GM21529 (cell line): Measurements from ENCODE around the gene RNF152.
A peak's percentile ranks its signal among the peaks of the same experiment; 100 is the strongest.

ENCODE experiments used
- ATAC-seq: cut with Tn5 transposase; IDR thresholded peaks from one replicate; pipeline ENCODE4 v1.9.1; 2021; ENCODE audit not compliant: unreplicated experiment

RNF152 gene, protein sequence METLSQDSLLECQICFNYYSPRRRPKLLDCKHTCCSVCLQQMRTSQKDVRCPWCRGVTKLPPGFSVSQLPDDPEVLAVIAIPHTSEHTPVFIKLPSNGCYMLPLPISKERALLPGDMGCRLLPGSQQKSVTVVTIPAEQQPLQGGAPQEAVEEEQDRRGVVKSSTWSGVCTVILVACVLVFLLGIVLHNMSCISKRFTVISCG

DNA sequence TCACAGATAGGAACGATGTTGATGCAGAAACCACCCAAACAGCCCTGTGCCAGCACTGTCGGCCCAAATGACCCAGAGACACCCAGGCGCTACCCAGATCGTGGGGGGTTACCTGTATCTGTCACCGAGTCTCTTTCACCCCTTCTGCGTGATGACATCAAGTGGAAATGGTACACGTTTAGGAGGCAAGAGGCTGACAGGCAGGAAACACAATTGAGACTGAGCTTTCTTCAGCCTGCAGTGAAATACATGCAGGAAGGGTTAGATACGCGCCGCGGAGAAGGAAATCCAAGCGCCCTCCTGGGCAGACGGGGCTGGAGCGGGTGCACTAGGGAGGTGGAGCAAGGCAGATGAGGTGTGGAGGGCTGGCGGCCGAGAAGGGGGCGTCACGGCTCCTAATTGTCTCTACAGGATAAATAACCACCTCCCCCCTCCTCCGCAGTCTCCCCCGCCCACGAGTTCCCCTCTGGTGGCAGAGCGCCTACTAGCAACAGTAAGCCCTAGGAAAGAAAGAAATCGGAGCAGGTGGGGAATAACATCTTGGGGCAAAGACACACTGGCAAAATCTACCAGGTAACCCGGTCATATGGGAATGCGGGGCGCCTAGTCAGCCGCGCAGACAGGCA lies at the start of gene RNF152:
RNF152 (minus strand) TSS at position 325 of the 626 bp plus-strand sequence. CDS start 76,544 bp downstream, outside the sequence.
- no peak for ATAC-seq

DNA sequence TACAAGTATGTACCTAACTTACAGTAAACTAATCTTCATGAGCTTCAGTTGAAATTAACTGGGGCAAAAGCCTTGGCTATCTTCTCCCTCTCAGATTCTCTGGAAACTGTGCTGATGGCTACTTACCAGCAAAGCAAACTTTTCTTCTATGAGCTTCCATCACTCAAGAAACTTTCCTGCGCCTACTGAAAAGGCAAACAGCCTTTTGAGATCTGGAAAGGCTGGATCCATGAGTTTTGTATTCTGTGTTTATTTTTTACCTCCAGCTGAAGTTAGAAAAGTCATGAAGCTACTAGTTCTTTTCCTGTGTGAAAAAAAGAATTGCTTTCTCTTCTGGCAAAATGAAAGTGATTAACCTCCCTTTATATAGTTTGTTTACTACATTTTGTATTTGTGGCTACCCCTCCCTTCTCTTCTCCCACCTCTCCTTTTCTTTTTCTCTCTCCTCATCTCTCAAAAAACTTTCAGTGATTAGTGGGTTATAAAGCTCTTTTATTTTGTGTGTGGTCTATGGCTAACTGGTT lies 49.2 kb upstream of the RNF152 start:
- no peak for ATAC-seq

DNA sequence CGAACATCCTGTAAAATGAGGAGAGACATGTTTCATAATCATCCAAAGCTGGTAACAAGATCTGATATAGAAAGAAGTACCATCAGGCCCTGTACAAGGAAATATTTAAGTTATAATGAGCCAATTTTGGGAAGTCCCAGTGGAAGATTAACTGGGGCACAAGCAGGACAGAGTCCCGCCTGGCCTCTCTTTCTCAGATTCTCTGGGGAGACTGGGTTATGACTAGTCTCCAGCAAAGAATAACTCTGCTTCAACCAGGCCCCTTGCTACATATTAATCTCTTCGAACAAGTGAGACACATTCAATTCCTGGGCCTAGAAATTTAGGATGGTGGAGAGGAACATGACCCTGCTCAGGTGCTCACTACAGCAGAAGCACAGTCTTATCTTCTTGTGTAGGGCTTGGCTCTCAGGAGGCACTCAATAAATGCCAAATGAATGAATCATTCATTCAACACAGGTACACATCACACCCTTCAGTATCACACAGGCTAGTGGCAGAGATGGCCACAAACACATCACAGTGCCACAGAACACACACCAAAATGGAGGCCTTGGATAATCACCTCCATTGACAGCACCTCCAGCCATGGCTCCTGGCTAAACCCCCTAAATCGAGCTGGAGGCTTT lies 46.4 kb upstream of the RNF152 start:
- ATAC-seq, result no peak

- no peak for ATAC-seq
Observed at GRCh38 chr18:61935362-61935761, 42.6 kb upstream of the RNF152 start.

DNA sequence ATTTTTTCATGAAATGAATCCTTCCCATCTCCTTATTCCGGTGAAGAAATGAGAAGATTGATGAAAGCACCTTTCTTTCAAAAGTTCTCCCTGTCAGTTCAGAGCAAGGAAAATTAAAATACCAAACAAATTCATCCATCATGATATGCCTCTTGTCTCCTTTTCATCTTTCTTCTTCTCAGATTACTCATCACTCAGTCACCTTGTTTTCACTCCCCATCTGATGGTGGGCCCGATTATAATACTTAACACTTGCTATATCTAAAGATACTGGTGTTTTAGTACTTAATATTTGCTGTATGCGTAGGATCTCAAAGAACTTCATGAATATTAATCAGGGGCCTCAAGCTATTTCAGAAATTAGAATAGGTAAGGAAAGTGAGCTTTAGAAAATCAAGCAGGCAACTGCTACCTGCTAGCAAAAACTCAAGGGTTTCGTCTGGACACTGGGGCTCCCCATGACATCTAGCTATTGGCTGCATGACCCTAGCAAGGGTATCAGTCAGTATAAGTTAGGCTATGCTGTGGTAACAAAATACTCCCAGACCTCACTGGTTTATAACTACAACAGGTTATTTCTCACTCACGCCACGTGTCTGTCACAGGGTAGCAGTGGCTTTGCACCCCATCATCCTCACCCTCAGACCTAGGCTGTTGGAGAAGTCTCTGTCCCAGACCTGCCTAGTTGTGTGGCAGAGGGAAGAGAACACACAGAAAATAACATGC lies 39.0 kb upstream of the RNF152 start:
- ATAC-seq, result no peak

- no peak for ATAC-seq
Observed at GRCh38 chr18:61929881-61930640, 37.3 kb upstream of the RNF152 start.

- no peak for ATAC-seq
Observed at GRCh38 chr18:61926532-61926931, 33.7 kb upstream of the RNF152 start.

DNA sequence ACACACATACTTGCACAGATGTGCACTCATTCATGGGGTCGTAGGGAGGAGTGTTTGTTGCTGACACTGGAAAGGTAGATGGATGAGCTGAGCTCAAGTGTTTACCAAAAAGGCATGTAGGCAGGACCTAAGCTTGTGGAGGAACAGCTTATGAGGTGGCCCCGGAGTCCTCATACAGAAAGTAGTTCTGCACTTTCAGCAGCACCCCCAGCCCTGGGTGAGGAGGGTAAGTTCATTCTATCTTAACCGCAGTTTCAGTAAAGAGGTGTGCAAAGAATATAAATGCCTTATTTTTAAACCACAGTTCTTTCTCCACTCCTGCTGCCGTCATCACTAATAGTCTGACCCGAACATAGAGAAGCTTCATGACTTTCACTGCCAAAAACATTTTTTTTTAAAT lies 31.7 kb upstream of the RNF152 start:
- ATAC-seq, result no peak

GRCh38 chr18:61922435-61922834 lies 29.6 kb upstream of the RNF152 start:
- ATAC-seq, result no peak

DNA sequence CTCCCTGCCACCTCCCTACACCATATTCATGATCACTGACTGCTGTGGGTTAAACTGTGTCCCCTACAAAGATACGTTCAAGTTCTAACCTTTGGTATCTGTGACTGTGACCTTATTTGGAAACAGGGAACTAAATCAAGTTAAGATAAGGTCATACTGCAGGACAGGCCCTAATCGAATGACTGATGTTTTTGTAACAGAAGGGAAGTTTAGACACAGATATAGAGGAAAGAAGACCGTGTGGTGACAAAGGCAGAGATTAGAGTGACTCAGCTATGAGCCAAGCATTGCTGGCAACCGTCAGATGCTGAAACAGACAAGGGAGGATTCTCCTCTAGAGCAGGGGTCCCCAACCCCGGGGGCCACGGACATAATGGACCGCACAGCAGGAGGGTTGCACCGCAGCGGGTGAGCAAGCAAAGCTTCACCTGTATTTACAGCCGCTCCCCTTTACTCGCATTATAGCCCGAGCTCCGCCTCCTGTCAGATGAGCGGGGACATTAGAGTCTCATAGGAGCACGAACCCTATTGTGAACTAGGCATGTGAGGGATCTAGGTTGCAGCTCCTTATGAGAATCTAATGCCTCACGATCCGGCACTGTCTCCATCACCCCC lies 28.9 kb upstream of the RNF152 start:
- no peak for ATAC-seq

GRCh38 chr18:61917818-61918217 lies 25.0 kb upstream of the RNF152 start:
- ATAC-seq, result no peak

GRCh38 chr18:61912476-61912875 lies 19.7 kb upstream of the RNF152 start:
- ATAC-seq, result no peak

GRCh38 chr18:61910101-61910500 lies 17.3 kb upstream of the RNF152 start:
- no peak for ATAC-seq

DNA sequence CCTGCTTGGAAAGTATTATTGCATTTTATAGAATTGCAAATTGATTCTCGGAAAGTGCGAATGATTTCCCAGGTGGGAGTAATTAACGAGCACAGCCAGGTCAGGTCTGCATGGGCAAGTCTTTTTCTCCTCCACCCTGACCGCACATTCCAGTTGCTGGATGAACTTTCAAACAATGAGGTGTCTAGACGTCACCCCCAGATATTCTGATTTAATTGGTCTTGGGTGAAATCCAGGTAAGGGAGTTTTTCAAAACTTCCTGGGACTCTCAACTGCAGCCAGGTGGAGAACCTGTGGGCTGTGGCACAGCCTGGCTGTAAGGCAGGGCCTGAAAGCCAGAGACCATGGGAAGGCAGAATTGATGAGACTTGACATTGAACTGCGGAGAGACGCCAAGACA lies 15.9 kb upstream of the RNF152 start:
- no peak for ATAC-seq

DNA sequence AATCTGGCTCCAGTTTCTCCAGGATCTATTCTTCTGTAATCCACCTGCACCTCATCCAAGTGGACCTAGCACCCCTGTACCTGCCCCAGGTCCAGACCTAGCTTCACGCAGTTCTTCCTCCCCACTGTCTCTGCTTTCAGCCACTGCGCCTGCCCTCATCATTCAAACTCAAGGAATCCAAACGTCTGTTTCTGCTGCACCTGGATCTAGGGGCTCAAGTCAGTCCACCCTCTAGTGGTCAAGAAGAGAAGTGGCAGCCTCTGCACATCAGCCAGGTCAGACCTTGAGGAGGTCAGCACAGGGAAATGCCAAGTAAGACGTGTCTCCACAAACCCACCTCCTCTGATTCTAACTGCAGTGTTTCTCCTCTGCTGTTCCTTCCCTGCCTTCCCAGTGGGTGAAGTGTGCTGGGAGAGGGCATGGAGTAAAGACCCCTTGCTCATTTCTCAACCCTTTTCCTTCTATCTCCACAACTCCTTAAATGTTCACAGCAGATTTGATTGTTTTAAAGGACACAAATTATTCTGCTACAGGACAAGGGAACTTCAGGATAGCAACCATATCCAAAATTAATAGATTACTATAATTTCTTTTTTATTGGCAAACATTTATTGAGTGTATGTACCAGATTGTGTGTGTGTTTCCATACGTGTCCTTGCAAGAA lies 8.6 kb upstream of the RNF152 start:
- peak; percentile 98 for ATAC-seq

DNA sequence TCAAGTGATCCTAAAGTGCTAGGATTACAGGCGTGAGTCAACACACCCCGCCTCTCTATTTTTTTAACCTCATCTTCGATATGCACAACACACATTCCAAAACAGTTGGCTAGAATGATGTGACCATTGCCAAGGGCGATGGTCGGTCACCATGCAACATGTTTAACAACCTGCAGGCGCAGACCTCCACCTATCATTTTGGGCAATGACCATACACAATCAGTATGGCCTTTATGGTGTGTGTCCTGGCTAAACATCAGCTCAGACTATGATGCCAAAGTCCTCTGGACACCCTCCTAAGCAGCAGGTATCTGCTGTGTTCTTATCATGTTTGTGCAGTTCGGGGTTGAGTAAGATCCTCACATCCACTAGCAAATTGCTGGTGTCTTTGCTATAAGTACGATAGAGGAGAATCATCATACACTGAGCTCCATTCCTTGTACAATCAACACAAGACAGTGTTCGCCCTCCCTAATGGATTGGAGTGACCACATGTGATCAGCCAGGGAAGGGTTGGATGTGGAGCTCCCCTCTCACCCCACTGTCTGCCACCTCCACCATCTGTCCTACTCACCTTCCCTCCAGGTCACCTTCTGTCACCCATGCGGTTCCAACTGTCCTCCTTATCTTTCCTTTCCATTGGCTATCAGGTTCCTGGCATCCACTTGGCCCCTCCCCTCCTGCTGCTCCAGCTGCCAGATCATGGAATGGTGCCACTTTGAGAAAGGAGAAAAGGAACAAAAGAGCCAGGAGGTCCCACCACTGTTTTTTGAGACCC lies 7.9 kb upstream of the RNF152 start:
- ATAC-seq, result no peak

GRCh38 chr18:61898640-61899101 lies 5.9 kb upstream of the RNF152 start:
- no peak for ATAC-seq

DNA sequence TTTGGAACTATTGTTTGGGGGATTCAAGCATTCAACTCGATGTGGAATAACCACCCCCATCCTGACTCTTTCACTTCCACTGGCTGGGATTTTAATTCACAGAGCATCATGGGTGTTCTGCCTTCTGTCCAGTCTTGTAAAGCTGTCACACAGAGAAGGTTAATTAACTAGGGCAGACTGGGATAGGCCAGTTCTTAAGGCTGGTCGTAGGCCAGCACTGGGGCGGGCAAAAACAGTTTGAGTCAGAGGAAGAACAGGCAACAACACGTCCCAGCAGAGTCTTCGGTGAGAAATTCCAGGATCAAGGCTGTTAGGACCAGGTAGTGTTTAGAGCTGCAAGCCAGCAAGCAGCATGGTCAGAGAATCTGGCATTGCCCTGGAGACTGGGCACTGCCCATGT lies 4.0 kb upstream of the RNF152 start:
- no peak for ATAC-seq

DNA sequence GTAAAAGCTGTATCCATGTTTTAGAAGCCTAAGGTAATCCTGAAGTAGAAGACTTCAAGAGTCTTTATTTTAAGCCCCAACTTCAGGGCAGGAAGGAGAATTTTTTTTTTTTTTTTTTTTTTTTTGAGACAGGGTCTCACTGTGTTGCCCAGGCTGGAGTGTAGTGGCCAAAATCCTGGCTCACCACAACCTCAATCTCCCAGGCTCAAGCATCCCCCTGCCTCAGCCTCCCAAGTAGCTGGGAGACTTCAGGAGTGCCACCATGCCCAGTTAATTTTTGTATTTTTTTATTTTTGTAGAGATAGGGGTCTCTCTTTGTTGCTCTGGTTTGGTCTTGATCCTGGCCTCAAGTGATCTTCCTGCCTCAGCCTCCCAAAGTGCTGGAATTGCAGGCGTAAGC lies 3.3 kb upstream of the RNF152 start:
- no peak for ATAC-seq
